OCI-LY1 (cell line): ENCODE results near the gene ALG1.
"Not testable (repeated sequence)": the region's sequence is repeated elsewhere in the genome, so short reads cannot be mapped to it uniquely, and the experiment has no call there.

Experiments
- H2AFZ ChIP-seq: fragments of 200-600 bp; sonication (generic), shearing (Covaris generic); 2 replicates; pipeline ENCODE4 v1.6.0; 2014; ENCODE audit warnings: antibody characterized with exemption, mild to moderate bottlenecking, low read length
- H3F3A ChIP-seq: fragments of 200-600 bp; sonication (generic), shearing (Covaris generic); 2 replicates; pipeline ENCODE4 v1.6.0; 2014; ENCODE audit warnings: mild to moderate bottlenecking, antibody characterized with exemption, low read length, moderate library complexity; ENCODE audit not compliant: insufficient read depth
- H3K27ac ChIP-seq: fragments of 200-600 bp; sonication (generic); 2 replicates; pipeline ENCODE4 v1.5.1; 2014; ENCODE audit warnings: low read length, mixed run types, mild to moderate bottlenecking, low read depth; ENCODE audit not compliant: poor library complexity, severe bottlenecking
- H3K27me3 ChIP-seq: fragments of 200-600 bp; sonication (generic); 2 replicates; pipeline ENCODE4 v1.6.0; 2014; ENCODE audit warnings: antibody characterized with exemption, mild to moderate bottlenecking, low read length, moderate library complexity; ENCODE audit not compliant: insufficient read depth
- H3K36me3 ChIP-seq: fragments of 200-600 bp; sonication (generic); 2 replicates; pipeline ENCODE4 v1.6.1; 2014; ENCODE audit warnings: mild to moderate bottlenecking, antibody characterized with exemption, low read length, moderate library complexity, mixed read lengths; ENCODE audit not compliant: insufficient read depth
- H3K4me1 ChIP-seq: fragments of 200-600 bp; sonication (generic); 2 replicates; pipeline ENCODE4 v1.5.1; 2014; ENCODE audit warnings: mild to moderate bottlenecking, low read length, moderate library complexity; ENCODE audit not compliant: insufficient read depth, severe bottlenecking
- H3K4me2 ChIP-seq: fragments of 200-600 bp; sonication (generic), shearing (Covaris generic); 2 replicates; pipeline ENCODE4 v1.6.1; 2014; ENCODE audit warnings: low read length
- H3K4me3 ChIP-seq: fragments of 200-600 bp; sonication (generic); 2 replicates; pipeline ENCODE4 v1.5.1; 2014; ENCODE audit warnings: low read length, low read depth, mild to moderate bottlenecking, mixed read lengths; ENCODE audit not compliant: poor library complexity, severe bottlenecking
- H3K79me2 ChIP-seq: fragments of 200-600 bp; shearing (Covaris generic); 2 replicates; pipeline ENCODE4 v1.6.1; 2016; ENCODE audit warnings: mixed run types, low read length, mixed read lengths; ENCODE audit not compliant: insufficient read depth
- H3K9ac ChIP-seq: fragments of 200-600 bp; sonication (generic), shearing (Covaris generic); 2 replicates; pipeline ENCODE4 v1.6.1; 2014; ENCODE audit warnings: mild to moderate bottlenecking, low read length, mixed read lengths
- H3K9me2 ChIP-seq: fragments of 200-600 bp; sonication (generic), shearing (Covaris generic); 2 replicates; pipeline ENCODE4 v1.6.1; 2014; ENCODE audit warnings: low read depth, mild to moderate bottlenecking, low read length, mixed read lengths
- H3K9me3 ChIP-seq: fragments of 200-600 bp; shearing (Covaris generic); 2 replicates; pipeline ENCODE4 v1.6.1; 2014; ENCODE audit warnings: low read length, mixed read lengths
- H4K20me1 ChIP-seq: fragments of 200-600 bp; sonication (generic), shearing (Covaris generic); 2 replicates; pipeline ENCODE4 v1.6.0; 2016; ENCODE audit warnings: mild to moderate bottlenecking, low read length; ENCODE audit not compliant: insufficient read depth

Gene ALG1

GRCh38 chr16:5093746-5094145, 22.1 kb downstream of the ALG1 start:
- H4K20me1 ChIP-seq, H3K4me1 ChIP-seq, H3K27ac ChIP-seq, H3K9me3 ChIP-seq, H3K9ac ChIP-seq, H3K4me3 ChIP-seq, H2AFZ ChIP-seq, H3K79me2 ChIP-seq, H3K27me3 ChIP-seq, H3F3A ChIP-seq, H3K9me2 ChIP-seq, H3K36me3 ChIP-seq, H3K4me2 ChIP-seq: not testable (repeated sequence)

GRCh38 chr16:5095145-5095830, 23.6 kb downstream of the ALG1 start:
- H3K36me3 ChIP-seq, H3K4me2 ChIP-seq, H3K9ac ChIP-seq, H2AFZ ChIP-seq, H3K79me2 ChIP-seq, H3F3A ChIP-seq, H3K27me3 ChIP-seq, H4K20me1 ChIP-seq, H3K4me3 ChIP-seq, H3K9me2 ChIP-seq, H3K27ac ChIP-seq, H3K4me1 ChIP-seq, H3K9me3 ChIP-seq: not testable (repeated sequence)

GRCh38 chr16:5096437-5097060, 24.9 kb downstream of the ALG1 start:
- not testable (repeated sequence) for H2AFZ ChIP-seq, H3K79me2 ChIP-seq, H3K27ac ChIP-seq, H3K4me1 ChIP-seq, H3K9me3 ChIP-seq, H3K36me3 ChIP-seq, H3F3A ChIP-seq, H3K27me3 ChIP-seq, H4K20me1 ChIP-seq, H3K9me2 ChIP-seq
- Histone ChIP-seq H3K9ac (peak overlapping the region; percentile 79; the same call in 1 of the 2 replicates), H3K4me3 (peak overlapping the region; percentile 80), H3K4me2 (peak overlapping the region; percentile 78)

GRCh38 chr16:5097061-5097469, 25.4 kb downstream of the ALG1 start:
- H3K27ac ChIP-seq, H2AFZ ChIP-seq: not testable (repeated sequence)

GRCh38 chr16:5097470-5098220, 26.0 kb downstream of the ALG1 start, which contains the start of gene EEF2KMT:
Gene EEF2KMT, minus strand, starts transcription at chr16:5097795. Its CDS starts 56 bp downstream, at chr16:5097739.
- H3K27me3 ChIP-seq, H3K4me1 ChIP-seq, H3K9me3 ChIP-seq, H3K36me3 ChIP-seq, H3F3A ChIP-seq, H3K9me2 ChIP-seq, H3K79me2 ChIP-seq, H2AFZ ChIP-seq, H4K20me1 ChIP-seq: not testable (repeated sequence)
- H3K4me3 ChIP-seq = peak within 1 kb of the TSS; percentile 80
- peak within 1 kb of the TSS; percentile 78 for H3K4me2 ChIP-seq
- H3K9ac ChIP-seq = peak within 1 kb of the TSS; percentile 79
- H3K27ac ChIP-seq = peak within 1 kb of the TSS; percentile 47

More at GRCh38 chr16:5097061-5097469, 25.4 kb downstream of the ALG1 start:
- H3K27me3 ChIP-seq, H3K9me2 ChIP-seq, H3K36me3 ChIP-seq, H3F3A ChIP-seq, H3K4me1 ChIP-seq, H3K9me3 ChIP-seq, H3K79me2 ChIP-seq, H4K20me1 ChIP-seq: not testable (repeated sequence)
- Histone ChIP-seq H3K9ac (peak overlapping the region; percentile 79), H3K4me2 (peak overlapping the region; percentile 78), H3K4me3 (peak overlapping the region; percentile 80)

GRCh38 chr16:5098221-5099159, 26.8 kb downstream of the ALG1 start:
- peak overlapping the region; percentile 12; the same call in 1 of the 2 replicates for H3K9ac ChIP-seq
- H3K4me1 ChIP-seq, H3K27ac ChIP-seq, H3K79me2 ChIP-seq, H2AFZ ChIP-seq, H3K9me3 ChIP-seq, H3K27me3 ChIP-seq, H3K9me2 ChIP-seq, H3K36me3 ChIP-seq, H4K20me1 ChIP-seq, H3F3A ChIP-seq: not testable (repeated sequence)
- H3K4me3 ChIP-seq = peak overlapping the region; percentile 80
- peak overlapping the region; percentile 65 for H3K4me2 ChIP-seq

- H3F3A ChIP-seq, H3K9me3 ChIP-seq, H3K4me2 ChIP-seq, H2AFZ ChIP-seq, H4K20me1 ChIP-seq, H3K4me3 ChIP-seq, H3K4me1 ChIP-seq, H3K9me2 ChIP-seq, H3K79me2 ChIP-seq, H3K27ac ChIP-seq, H3K9ac ChIP-seq, H3K27me3 ChIP-seq, H3K36me3 ChIP-seq: not testable (repeated sequence)
Measured at GRCh38 chr16:5099174-5099573, 27.5 kb downstream of the ALG1 start.
